NCI-H2029 treated with DMSO at 0.1 percent for 48 hours (cell line): ENCODE data around the gene ADCY5.
"Not testable (repeated sequence)": the region's sequence is repeated elsewhere in the genome, so short reads cannot be mapped to it uniquely, and the experiment has no call there.

ENCODE experiments used
- DNase-seq: peaks from one replicate; lab custom pipeline; 2025; lab: John Stamatoyannopoulos, UW

ADCY5 gene

DNA sequence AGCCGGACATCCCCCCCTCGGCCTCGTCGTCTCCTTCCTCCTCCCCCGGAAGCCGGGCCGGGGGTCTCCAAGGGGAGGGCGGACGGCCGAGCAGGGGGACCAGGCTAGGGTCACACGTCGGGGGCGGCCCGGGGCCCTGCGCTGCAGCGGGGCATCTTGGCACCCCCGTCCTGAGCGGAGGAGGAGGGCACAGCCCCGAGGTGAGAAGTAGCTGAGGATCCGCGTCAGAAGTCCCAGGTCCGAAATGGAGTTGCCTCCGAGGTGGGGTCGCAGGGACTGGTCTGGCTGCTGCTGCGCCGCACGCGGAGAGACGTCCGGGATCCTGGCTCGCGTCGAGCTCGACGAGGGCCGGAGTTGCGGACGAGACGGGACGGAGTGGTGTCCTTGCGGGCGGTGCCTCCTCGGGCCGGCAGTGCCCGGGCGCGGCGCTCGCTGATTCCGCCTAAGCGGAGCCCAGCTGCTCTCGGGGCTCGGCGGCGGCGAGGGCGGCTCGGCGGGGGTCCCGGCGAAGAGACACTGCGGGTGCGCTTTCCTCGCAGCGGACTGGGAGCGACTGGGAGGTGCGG lies at the start of gene ADCY5:
ADCY5 (minus strand) TSS at position 555 of the 566 bp plus-strand sequence; CDS start at position 10, 545 bp downstream.
- no peak for DNase-seq

DNA sequence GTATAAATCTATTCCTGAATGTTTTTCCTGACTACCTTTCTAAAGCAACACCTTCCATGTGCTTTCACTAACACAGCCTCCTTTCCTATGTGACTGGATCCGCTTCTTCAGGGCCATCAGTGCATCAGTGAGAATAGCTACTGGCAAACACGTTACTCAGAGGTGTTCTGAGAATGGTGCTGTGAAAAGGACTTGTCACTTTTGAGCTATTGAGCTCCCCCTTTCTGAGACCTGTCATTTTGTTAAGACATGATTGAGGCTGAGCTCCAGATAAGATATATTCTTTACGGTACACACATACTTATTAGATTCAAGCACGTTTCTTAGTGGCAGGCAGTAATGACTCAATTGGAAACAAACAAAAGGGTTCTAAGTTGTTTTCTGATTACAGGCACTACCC lies 45.0 kb upstream of the ADCY5 start:
- DNase-seq: no peak

DNA sequence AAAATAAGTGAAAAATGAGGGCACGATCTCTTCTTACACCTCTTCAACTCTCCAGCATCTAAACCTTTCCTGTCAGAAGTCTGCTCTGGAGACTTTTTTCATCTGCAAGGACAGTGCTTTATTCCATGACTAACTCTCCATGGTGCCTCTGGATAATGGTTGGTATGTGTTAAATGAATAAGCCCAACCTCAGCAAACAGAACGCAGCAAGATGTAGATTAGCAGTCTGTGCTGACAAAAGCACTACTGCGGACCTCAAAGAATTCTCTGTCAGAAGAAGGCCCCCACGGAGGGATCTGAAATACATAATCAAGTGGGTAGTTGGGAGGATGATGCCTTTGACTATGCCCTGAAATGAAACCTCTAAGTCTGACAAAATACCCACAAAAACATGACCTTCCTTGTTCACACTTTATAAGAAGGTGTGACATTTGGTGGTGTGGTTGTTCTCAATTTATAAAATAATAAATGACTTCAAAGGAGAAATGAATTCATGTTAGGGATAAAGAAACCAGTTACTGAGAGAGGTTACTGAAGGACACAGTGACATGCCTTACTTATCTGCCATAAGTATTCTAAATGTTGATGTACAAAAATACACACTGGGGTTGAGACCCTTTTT lies 43.2 kb upstream of the ADCY5 start:
- DNase-seq: no peak

DNA sequence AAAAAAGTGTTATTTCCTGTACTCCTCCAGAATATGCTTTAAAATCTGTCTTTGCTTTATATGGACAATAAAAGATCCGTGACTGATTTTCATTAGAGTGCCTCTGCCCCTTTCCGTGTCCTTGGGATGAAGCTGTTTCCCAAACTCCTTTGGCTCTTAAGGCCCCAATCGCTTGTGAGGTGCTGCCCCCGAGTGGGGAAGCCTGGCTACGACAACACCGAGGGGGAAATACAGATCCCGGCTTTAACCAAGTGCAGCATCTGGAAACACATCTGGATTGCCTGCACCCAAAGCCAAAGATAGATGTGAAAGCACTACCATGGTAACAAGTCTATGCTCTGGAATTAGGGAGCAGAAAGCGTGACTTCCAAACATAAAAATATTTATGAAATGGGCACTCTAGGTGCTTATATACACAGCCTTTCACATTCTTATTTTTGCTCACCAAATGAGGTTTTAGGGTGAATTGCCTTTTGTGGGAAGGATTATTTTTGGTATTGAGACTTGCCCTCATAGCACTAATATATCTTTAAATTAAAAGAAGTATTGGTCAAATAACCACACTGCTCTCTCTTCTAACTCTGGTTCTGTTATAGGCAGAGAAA lies 40.6 kb upstream of the ADCY5 start:
- peak; percentile 31 for DNase-seq

DNA sequence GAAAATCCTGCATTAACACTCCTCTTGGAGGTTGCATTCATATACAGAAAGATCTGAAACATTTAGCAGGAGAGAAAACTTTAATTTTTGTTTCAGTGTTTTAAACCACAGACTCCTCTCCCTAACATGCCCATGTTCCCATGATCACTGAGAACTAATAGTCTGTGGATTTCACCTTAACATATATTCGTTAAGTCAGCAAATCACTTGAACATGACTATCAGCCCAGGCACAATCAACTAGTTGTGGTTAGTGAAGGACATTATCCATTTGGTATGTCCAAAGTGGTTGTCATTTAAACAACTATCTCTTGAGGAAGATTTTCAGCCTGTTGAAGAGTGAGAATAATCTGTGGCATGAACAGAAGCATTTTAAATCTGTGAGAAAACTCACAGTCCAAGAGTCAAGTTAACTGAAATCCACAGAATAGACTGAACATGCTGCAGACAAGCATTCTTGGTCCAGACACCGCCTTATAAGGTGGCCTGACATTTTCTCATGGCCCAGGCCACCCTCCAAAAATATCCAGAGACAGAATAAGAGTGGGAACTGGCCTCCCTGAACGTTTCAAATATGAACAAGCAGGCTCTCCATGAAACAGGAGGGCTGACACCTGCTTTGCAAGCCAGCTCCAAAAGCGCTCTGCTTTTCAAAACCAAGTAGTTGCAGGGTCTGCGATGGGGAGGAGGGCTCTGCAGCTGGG lies 39.9 kb upstream of the ADCY5 start:
- DNase-seq: no peak

DNA sequence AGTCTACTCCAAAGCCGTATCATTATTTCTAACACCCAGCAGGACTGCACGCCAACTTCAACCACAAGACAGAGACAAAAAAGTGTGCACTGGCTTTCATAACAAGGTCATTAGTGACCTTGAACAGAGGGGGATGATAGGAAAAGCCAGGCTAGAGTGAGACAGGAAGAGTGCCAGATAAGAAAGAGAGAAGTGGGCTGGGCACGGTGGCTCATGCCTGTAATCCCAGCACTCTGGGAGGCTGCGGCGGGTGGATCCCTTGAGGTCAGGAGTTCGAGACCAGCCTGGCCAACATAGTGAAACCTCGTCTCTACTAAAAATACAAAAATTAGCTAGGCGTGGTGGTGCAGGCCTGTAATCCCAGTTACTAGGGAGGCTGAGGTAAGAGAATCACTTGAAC lies 38.2 kb upstream of the ADCY5 start:
- not testable (repeated sequence) for DNase-seq

DNA sequence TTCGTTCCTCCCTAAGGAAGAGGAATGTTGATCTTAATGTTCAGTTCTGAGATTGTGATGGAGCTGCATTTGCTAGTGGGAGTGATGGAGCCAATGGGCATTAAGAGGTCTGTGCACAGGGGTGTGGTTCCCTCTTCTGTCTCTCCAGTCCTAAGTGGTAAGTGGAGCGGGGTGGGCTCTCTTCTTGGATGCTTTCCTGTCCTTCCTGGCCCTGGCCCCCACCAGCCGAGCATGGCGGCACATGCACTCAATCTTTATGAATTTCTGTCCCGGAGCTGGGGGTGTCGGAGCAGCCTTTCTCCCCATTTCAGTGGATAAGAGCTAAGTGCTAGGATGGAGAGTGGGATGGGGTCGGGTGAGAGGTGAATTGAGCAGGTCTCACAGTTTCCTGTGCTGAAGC lies 37.6 kb upstream of the ADCY5 start:
- DNase-seq: no peak

DNA sequence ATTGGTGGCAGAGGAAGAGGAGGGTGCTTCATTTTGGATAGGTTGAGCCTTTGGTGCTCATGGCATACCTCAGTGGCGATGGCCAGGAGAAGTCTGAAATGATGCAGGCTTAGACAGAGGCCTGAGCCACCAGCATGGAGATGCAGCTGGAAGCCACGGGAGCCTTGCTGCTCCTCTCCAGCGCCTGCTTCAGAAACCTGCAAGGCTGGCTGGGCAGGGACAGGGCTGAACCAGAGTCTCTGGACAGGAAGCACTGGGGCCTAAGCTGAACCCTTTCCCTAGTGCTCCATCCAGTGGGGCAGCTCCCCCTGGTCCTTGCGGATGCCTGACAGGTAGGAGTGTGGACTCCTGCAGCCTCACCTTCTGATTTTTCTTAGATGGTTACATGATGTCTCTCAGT lies 36.7 kb upstream of the ADCY5 start:
- no peak for DNase-seq

DNA sequence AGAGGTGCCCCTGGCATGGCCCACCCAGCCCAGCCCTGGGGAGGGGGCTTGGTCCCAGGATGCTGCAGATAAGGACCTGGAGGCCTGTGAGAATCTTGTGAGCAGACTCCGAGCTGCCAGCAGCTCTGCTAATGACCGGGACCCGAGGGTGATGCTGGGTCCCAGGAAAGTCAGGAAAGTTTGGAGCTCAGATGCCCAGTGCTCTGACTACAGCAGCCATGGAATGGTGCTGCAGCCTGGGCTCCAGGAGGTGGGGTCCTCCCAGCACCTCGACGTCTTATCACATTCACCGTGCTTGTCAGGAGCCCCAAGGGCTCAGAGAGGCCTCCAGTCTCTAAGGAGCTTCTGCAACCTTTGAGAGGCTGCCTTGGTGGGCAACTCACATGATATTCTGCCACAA lies 34.3 kb upstream of the ADCY5 start:
- no peak for DNase-seq

DNA sequence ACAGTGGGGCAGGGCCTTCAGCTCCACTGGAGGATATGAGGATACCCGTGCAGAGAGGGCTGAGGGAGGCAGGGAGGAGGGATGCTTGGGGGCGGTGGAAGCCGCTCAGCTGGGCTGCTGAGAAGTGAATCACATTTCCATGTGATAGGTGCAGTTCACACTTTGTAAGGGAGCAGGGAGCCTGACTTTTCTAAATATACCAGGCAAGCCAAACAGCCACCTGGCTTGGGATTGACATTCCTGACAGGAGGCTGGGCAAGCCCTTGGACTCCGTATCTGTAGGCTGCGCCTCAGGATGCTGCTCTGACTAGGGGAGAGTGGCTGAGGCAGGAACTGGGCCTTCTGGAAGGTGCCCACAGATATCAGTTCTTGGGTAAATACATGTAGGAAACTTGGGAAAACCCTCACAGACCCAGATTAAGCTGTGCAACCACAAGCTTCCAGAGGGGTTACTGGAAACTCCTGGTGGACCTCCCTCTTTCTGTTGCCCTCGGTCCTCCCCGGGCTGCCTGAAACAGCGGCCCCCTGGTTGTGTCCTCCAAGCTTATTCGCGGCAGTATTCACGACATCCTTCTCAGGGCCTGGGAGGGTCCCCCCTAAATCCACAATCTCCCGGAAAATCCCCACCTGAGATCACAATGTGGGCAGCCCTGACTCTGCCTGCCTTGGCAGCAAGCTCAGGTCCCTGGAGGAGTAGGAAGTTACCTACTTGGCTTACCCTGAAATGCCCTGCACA lies 33.0 kb upstream of the ADCY5 start:
- no peak for DNase-seq

DNA sequence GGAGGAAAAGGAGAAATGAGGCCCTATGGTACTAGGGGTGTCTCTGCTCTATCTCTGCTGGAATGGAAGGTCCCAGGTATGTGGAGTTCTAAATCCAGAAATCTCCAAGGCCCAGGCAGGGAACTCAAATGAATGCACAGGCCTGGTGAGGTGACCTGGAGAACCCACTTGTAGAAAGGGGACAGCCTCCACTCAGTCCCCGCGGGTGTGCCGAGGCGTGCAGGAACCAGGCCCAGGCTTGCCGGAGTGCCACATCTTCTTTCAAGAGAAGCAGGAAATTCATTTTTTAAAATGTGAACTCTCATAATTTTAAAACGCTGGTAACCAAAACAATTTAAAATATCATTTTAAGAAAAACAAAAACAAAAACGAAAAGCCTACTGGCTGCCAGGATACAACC lies 32.2 kb upstream of the ADCY5 start:
- no peak for DNase-seq

DNA sequence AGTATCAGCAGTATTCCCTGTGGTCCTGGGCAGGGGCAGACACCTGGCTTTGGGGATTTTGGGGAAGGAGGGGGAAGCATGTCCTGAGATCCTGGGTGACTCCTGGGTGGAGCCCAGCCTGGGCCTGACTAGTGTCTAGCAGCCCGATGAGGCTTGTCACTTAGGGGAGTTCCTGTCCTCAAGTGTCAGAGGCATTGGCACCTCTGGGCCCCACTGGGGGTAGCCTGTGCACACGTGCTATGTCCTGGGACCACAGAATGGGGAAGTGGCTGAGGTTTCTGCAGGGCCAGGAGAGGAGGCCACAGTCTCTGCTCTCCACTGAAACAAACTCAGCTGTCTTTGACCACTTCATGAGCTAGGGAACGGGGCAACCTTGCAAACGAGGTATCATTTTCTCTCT lies 31.5 kb upstream of the ADCY5 start:
- no peak for DNase-seq

DNA sequence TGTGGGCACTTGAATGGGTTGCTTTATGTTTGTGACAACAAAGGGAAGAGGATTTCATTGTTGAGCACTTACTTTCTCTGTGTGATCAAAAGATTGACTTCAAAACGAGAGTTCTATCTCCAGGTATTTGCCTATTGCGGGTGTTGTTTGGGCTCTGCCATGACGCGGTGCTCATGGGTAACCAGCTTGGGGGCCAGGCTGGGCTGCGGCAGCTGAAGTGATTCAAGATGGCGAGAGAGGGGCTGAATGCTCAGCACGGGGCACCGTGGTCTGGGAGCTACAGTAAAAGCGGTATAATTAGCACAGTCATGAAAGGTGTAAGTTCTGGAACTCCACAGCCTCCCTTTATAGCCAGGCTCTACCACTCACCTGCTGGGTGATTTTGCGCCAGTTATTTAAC lies 31.0 kb upstream of the ADCY5 start:
- no peak for DNase-seq

DNA sequence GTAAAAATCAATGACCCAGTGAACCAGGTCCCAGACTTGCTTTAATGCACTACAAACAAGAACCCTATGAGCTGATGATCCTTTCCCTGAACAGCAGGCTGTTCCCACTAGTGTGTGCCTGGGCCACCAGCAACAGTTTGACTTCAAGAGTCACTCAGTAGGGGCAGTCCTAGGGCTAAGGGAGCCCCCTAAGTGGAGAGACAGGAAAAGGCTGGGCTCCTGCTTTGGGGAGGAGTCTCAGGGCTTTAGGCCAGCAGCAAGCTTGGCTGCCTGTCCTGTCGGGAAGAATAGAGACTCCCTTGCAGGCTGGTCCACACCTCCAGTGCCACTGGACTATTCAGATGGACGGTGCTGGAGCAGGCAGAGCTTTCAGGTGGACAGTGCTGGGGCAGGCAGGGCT lies 29.4 kb upstream of the ADCY5 start:
- DNase-seq: no peak

DNA sequence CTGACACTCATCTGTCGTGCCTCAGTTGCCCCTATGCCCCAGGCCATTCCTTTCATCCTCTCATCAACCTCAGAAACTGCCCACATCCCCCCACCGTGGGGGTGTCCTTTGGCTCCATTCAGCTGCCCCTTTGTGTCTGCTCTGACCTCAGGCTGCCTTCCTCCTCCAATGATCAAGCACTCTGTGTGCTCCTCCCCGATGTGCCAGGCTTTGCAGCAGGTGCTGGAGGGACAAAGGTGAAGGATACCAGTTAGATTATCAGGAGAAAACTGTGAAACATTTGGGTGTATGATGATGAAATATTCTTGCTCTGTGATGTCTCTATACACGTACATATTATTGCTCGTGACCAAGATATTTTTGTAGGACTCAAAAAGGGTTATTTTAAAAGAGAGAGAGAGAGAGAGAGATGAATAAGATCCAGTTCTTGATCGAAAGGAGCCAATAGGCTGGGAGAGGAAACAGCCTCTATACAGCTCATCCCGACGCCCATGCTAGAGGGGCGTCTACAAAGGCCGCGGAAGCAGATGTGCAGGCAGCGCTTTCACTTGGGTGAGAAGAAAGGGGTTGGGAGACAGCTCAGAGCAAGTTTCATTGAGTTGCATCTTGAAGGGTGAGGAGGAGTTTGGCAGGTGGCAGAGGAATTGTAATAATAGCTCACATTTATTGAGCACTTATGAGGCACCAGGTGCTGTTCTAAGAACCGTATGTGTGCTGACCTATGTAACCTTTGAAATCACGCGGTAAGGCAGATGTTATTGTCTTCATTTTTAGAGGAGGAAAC lies 28.3 kb upstream of the ADCY5 start:
- no peak for DNase-seq

DNA sequence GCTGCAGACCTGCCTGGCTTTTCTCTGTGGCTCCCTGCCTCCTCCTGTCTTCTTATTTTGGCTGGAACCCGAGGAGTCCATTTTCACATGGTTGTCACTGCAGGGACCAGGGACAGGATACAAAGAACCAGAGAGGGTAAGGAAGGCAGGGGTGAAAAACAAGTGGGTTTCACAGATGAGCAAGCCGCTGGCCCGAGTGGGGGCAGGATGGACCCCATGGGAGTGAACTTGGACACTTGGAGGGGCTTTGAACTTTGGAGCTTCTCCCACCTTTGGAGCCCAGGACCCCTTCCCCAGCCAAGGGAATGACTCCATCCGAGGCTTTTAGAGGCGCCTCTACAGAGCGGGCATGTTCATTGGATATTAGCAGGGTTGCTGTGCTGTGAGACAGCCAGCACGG lies 26.9 kb upstream of the ADCY5 start:
- no peak for DNase-seq

DNA sequence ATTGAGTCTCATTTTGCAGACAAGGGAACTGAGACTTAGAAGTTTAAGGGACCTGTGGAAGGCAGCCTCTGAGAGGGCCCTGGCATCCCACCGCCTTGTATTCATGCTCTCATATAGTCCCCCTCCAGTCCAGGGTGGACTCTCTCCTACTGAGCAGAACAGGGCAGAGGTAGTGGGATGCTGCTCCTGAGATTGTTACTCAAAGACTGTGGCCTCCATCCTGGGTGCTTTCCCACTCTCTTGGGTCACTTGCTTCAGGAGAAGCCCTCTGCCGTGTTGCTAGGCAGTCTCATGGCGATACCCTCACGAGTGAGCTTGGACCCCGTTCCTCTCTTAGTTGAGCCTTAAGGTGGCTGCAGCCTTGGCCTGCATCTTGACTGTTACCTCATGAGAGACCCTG lies 22.2 kb upstream of the ADCY5 start:
- DNase-seq: no peak

DNA sequence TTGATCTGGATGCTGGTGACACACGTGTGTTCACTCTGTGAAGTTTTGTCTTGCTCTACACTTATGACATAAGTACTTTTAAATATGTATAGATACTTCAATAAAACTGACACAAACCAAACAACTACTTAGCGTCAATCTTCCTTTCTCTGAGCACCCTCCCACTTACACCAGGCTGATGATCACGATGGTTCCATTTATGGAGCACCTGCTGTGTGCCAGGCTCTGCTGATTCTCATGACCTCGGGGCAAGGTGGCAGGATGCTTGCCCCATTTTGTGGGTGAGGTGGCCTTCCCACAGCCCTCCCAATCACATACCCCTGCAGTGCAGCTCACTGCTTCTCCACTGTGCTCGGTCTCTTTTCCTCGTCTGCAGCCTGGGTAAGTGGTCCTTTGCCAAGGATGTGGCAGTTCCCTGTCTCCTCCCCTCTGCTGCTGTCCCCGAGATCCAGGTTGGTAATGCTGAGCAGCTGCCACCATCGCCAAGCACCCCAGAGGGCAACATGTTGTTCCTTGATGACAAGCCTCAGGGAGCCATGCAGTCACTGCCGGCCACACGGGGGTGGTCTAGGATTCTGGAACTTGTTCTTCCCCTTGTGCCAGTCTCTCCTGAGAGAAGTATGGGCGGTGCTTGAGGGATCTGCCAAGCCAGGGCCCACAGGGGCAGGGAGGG lies 20.6 kb upstream of the ADCY5 start:
- no peak for DNase-seq

DNA sequence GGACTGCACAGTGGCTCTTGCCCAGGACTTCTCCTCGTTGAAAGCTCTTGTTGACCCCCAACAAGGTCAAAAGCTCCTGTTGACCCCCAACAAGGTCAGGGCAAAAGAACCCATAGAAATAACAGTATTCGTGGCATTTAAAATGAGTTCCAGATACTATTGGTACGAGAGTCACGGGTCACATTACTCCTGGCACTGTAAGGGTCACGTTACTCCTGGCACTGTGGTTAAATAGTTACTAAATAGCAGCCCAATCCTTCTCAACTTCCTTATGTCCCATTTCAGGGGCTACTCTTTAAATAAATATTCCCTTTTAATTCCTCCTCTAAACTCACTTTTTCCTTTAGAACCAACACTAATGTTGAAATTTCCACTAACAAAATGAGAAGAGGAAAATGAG lies 18.2 kb upstream of the ADCY5 start:
- no peak for DNase-seq

DNA sequence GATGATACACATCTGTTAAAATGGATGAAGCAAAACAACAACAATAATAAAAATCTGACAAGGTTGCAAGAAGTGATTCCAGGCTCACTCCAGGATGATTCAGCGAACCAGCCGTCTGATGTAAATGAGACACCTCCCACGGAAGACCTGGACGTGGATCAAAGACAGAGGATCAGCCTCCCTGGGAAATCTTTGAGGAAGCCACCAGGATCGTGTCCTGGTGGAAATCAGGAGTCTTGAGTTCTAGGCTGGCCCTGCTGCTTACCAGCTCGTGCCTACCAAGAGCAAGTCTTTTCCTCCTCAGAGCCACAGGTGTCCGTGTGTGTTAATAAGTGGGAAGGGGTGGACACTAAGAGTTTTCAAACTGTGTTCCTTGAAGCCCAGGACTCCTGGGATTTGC lies 15.3 kb upstream of the ADCY5 start:
- no peak for DNase-seq

DNA sequence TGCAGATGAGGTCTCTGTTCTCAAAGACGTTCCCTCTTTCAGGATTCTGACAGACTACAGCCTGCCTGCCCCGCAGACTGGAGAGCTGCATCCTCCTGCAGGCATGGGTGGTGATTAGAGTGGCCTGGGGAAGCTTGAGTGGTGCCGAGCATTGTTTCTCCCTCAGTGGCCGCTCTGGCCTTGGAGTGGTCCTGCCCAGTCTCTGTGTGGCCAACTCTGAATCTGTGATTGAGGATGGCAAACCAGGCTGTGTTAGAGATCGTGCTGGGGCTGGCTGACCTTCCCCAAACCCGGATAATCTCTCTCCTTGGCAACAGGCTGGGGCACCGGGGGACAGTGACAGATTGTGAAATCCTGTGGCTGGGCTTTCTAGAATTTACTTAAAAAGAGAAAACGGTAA lies 11.0 kb upstream of the ADCY5 start:
- DNase-seq: no peak
